Measurements from ENCODE around the gene ZNF490. TPM values are rescaled to one million over a fixed set of nuclear protein-coding genes. Genes with fewer than 3 reads are reported as not detected.

The ZNF490 gene
- 10 to 100 TPM; 10.7 to 16.9 TPM for total RNA-seq

GRCh38 chr19:12610540-12611360 lies at the start of gene ZNF490, which contains the start of gene ZNF791:
Gene ZNF490, minus strand, starts transcription at chr19:12610813. Its CDS starts 133 bp downstream, at chr19:12610680.
Gene ZNF791, plus strand, starts transcription at chr19:12610920. Its CDS starts 160 bp downstream, at chr19:12611080.

GRCh38 chr19:12551060-12551832 lies 59.4 kb downstream of the ZNF490 start, which contains the start of gene ZNF564:
Gene ZNF564, minus strand, starts transcription at chr19:12551482. Its CDS starts 150 bp downstream, at chr19:12551332.

Other genes starting within 250 kb of the ZNF490 start
- 1 to 10 TPM; 1.0 to 1.3 TPM for gene ZNF442, start 245.1 kb downstream of the ZNF490 start, total RNA-seq
- gene ZNF799, start 209.5 kb downstream of the ZNF490 start, total RNA-seq, result 1 to 10 TPM; 2.0 to 2.8 TPM
- gene ZNF443, start 169.8 kb downstream of the ZNF490 start, total RNA-seq, result 1 to 10 TPM; 1.0 to 2.0 TPM
- 1 to 10 TPM; 1.7 to 2.1 TPM for gene ZNF709, start 126.0 kb downstream of the ZNF490 start, total RNA-seq
- gene ZNF564, start 59.3 kb downstream of the ZNF490 start, total RNA-seq, result 1 to 10 TPM; 4.0 to 4.5 TPM
- 1 to 10 TPM; 8.7 to 10.0 TPM for gene ZNF791, start 107 bp upstream of the ZNF490 start, total RNA-seq
- 10 to 100 TPM; 38.3 to 57.5 TPM for gene MAN2B1, start 55.9 kb upstream of the ZNF490 start, total RNA-seq
- gene WDR83, start 56.0 kb upstream of the ZNF490 start, total RNA-seq, result 1 to 10 TPM; 7.3 to 8.6 TPM
- gene DHPS, start 71.1 kb upstream of the ZNF490 start, total RNA-seq, result 10 to 100 TPM; 67.4 to 85.9 TPM
- not detected for gene GNG14, start 77.2 kb upstream of the ZNF490 start, total RNA-seq
- 10 to 100 TPM; 14.1 to 14.7 TPM for gene FBXW9, start 85.8 kb upstream of the ZNF490 start, total RNA-seq
- gene TNPO2, start 113.1 kb upstream of the ZNF490 start, total RNA-seq, result 10 to 100 TPM; 62.6 to 71.9 TPM
- gene TRIR, start 123.9 kb upstream of the ZNF490 start, total RNA-seq, result 100 to 1,000 TPM; 107 to 194 TPM
- 100 to 1,000 TPM in 1 of 2 donors, 10 to 100 TPM in 1; 90.9 to 129 TPM for gene GET3, start 126.7 kb upstream of the ZNF490 start, total RNA-seq
- gene BEST2, start 141.0 kb upstream of the ZNF490 start, total RNA-seq, result under 1 TPM in 1 of 2 donors, not detected in 1; under 0.01 TPM
- gene HOOK2, start 164.7 kb upstream of the ZNF490 start, total RNA-seq, result 1 to 10 TPM; 6.7 to 8.6 TPM
- 10 to 100 TPM; 65.3 to 88.4 TPM for gene JUNB, start 180.7 kb upstream of the ZNF490 start, total RNA-seq
- 100 to 1,000 TPM; 148 to 258 TPM for gene PRDX2, start 191.0 kb upstream of the ZNF490 start, total RNA-seq
- gene THSD8, start 191.3 kb upstream of the ZNF490 start, total RNA-seq, result not detected
- 10 to 100 TPM; 26.2 to 69.3 TPM for gene RNASEH2A, start 195.8 kb upstream of the ZNF490 start, total RNA-seq
- gene RTBDN, start 223.8 kb upstream of the ZNF490 start, total RNA-seq, result not detected
- gene MAST1, start 227.7 kb upstream of the ZNF490 start, total RNA-seq, result 1 to 10 TPM in 1 of 2 donors, under 1 TPM in 1; 0.33 to 2.1 TPM